ENCODE measurements around the gene CDK18. TPM values are rescaled to one million over a fixed set of nuclear protein-coding genes. Genes with fewer than 3 reads are reported as not detected.
A peak's percentile ranks its signal among the peaks of the same experiment; 100 is the strongest.

Gene CDK18
- total RNA-seq, 1 donor from 2014 or later = 17.8 TPM

GRCh38 chr1:205512059-205513045 lies 7.9 kb downstream of the CDK18 start:
- no peak overlapping the region for H3K27ac ChIP-seq (ENCODE audit: low read depth, low read length)
- TF ChIP-seq, protein P1, sequence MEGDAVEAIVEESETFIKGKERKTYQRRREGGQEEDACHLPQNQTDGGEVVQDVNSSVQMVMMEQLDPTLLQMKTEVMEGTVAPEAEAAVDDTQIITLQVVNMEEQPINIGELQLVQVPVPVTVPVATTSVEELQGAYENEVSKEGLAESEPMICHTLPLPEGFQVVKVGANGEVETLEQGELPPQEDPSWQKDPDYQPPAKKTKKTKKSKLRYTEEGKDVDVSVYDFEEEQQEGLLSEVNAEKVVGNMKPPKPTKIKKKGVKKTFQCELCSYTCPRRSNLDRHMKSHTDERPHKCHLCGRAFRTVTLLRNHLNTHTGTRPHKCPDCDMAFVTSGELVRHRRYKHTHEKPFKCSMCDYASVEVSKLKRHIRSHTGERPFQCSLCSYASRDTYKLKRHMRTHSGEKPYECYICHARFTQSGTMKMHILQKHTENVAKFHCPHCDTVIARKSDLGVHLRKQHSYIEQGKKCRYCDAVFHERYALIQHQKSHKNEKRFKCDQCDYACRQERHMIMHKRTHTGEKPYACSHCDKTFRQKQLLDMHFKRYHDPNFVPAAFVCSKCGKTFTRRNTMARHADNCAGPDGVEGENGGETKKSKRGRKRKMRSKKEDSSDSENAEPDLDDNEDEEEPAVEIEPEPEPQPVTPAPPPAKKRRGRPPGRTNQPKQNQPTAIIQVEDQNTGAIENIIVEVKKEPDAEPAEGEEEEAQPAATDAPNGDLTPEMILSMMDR (IDR thresholded peaks at IDR 0.05; ENCODE audit: insufficient read depth, low read depth, low read length) = no peak
- no peak for TF ChIP-seq EZH2 (IDR thresholded peaks at IDR 0.05; ENCODE audit: insufficient read depth, low read length)
- FAIRE-seq (no peak), DNase-seq (ENCODE audit: low read depth) (peak; percentile 50)
- H3K9me3 ChIP-seq (ENCODE audit: insufficient read depth, low read depth, low read length) = no peaks in the 10 kb centered on the region
- H3K36me3 ChIP-seq (ENCODE audit: insufficient read depth, low read length) = no peaks in the 10 kb centered on the region
- Mint-ChIP-seq H3K4me3 (ENCODE audit: unreplicated experiment) (no peak overlapping the region), H3K9me3 (ENCODE audit: unreplicated experiment) (no peaks in the 10 kb centered on the region), H3K4me1 (ENCODE audit: low read depth, unreplicated experiment) (peaks cover 16% of the 10 kb centered on the region), H3K27me3 (ENCODE audit: low read depth, unreplicated experiment) (peaks cover 4% of the 10 kb centered on the region), H3K36me3 (ENCODE audit: low read depth, unreplicated experiment) (no peaks in the 10 kb centered on the region), H3K27ac (ENCODE audit: unreplicated experiment) (no peak overlapping the region)
- no peak overlapping the region for H3K4me3 ChIP-seq (ENCODE audit: insufficient read depth, low read depth, low read length)
- no peaks in the 10 kb centered on the region for H3K79me2 ChIP-seq (ENCODE audit: insufficient read depth, low read length)
- H3K4me2 ChIP-seq (ENCODE audit: low read length) = no peak overlapping the region
- no peaks in the 10 kb centered on the region for H4K20me1 ChIP-seq (ENCODE audit: insufficient read depth, low read length)
- no peaks in the 10 kb centered on the region for H3K4me1 ChIP-seq (ENCODE audit: insufficient read depth, low read length)
- no peak overlapping the region for H2AFZ ChIP-seq (ENCODE audit: low read depth, low read length)
- H3K9ac ChIP-seq (ENCODE audit: low read length) = no peak overlapping the region
- peaks cover under 1% of the 10 kb centered on the region for H3K27me3 ChIP-seq (ENCODE audit: insufficient read depth, low read length)

- FAIRE-seq (no peak), DNase-seq (ENCODE audit: low read depth) (no peak)
- no peak for TF ChIP-seq EZH2 (IDR thresholded peaks at IDR 0.05; ENCODE audit: insufficient read depth, low read length)
- TF ChIP-seq, protein P1 (IDR thresholded peaks at IDR 0.05; ENCODE audit: insufficient read depth, low read depth, low read length) = no peak
- no peaks in the 10 kb centered on the region for H3K9me3 ChIP-seq (ENCODE audit: insufficient read depth, low read depth, low read length)
- no peaks in the 10 kb centered on the region for H4K20me1 ChIP-seq (ENCODE audit: insufficient read depth, low read length)
- no peaks in the 10 kb centered on the region for H3K36me3 ChIP-seq (ENCODE audit: insufficient read depth, low read length)
- H3K9ac ChIP-seq (ENCODE audit: low read length) = no peak overlapping the region
- H3K27ac ChIP-seq (ENCODE audit: low read depth, low read length) = no peak overlapping the region
- peaks cover 4% of the 10 kb centered on the region for H3K36me3 Mint-ChIP-seq (ENCODE audit: low read depth, unreplicated experiment)
- H3K4me3 ChIP-seq (ENCODE audit: insufficient read depth, low read depth, low read length) = no peak overlapping the region
- peaks cover 11% of the 10 kb centered on the region for H3K27me3 Mint-ChIP-seq (ENCODE audit: low read depth, unreplicated experiment)
- H3K4me1 ChIP-seq (ENCODE audit: insufficient read depth, low read length) = no peaks in the 10 kb centered on the region
- H2AFZ ChIP-seq (ENCODE audit: low read depth, low read length) = no peak overlapping the region
- H3K4me2 ChIP-seq (ENCODE audit: low read length) = no peak overlapping the region
- H3K9me3 Mint-ChIP-seq (ENCODE audit: unreplicated experiment) = no peaks in the 10 kb centered on the region
- H3K27me3 ChIP-seq (ENCODE audit: insufficient read depth, low read length) = peaks cover 10% of the 10 kb centered on the region
- peak overlapping the region; percentile 45 for H3K4me3 Mint-ChIP-seq (ENCODE audit: unreplicated experiment)
- peak overlapping the region; percentile 18 for H3K27ac Mint-ChIP-seq (ENCODE audit: unreplicated experiment)
- no peaks in the 10 kb centered on the region for H3K79me2 ChIP-seq (ENCODE audit: insufficient read depth, low read length)
- H3K4me1 Mint-ChIP-seq (ENCODE audit: low read depth, unreplicated experiment) = peaks cover 15% of the 10 kb centered on the region
Observed at GRCh38 chr1:205513774-205514173, 9.3 kb downstream of the CDK18 start.

Measured in astrocyte (in vitro differentiated cells and primary cell).